Ramos (cell line): ENCODE measurements around the gene SCARF2.
"Not testable (repeated sequence)": the region's sequence is repeated elsewhere in the genome, so short reads cannot be mapped to it uniquely, and the experiment has no call there.

Experiments
- in situ Hi-C: fragments of 300-500 bp; cut with MboI; formaldehyde crosslinking; loops from one replicate; pipeline ENCODE4 v1.14.3; 2022; ENCODE audit warnings: low sequenced_read_pairs; ENCODE audit not compliant: unreplicated experiment

Gene SCARF2

GRCh38 chr22:20399866-20400605 is 37.6 kb downstream of the SCARF2 start:
- in situ Hi-C loops, result no loop called here

GRCh38 chr22:20398420-20398819 is 39.2 kb downstream of the SCARF2 start:
- in situ Hi-C loops, result no loop called here

- in situ Hi-C loops, result no loop called here
Observed at GRCh38 chr22:20397498-20397897, 40.1 kb downstream of the SCARF2 start.

- in situ Hi-C loops, result no loop called here
Observed at GRCh38 chr22:20396639-20397038, 41.0 kb downstream of the SCARF2 start.

GRCh38 chr22:20395907-20396287 is 41.7 kb downstream of the SCARF2 start:
- in situ Hi-C loops, result no loop called here

- in situ Hi-C loops, result no loop called here
Observed at GRCh38 chr22:20395181-20395906, 42.3 kb downstream of the SCARF2 start.

GRCh38 chr22:20393705-20394476 is 43.7 kb downstream of the SCARF2 start, which contains the start of gene ZNF74:
TSS of gene ZNF74 (plus strand) at chr22:20394151. CDS start at chr22:20394629, 478 bp downstream.
- in situ Hi-C loops, result no loop called here

- in situ Hi-C loops, result no loop called here
Observed at GRCh38 chr22:20392983-20393704, 44.5 kb downstream of the SCARF2 start.

- in situ Hi-C loops, result not testable (repeated sequence)
Observed at GRCh38 chr22:20392365-20392881, 45.2 kb downstream of the SCARF2 start.

GRCh38 chr22:20391222-20391621 is 46.4 kb downstream of the SCARF2 start:
- in situ Hi-C loops, result no loop called here

- in situ Hi-C loops, result no loop called here
Observed at GRCh38 chr22:20390394-20390907, 47.2 kb downstream of the SCARF2 start.

GRCh38 chr22:20389288-20389687 is 48.3 kb downstream of the SCARF2 start:
- in situ Hi-C loops, result no loop called here

- in situ Hi-C loops, result no loop called here
Observed at GRCh38 chr22:20388200-20388599, 49.4 kb downstream of the SCARF2 start.

GRCh38 chr22:20386972-20387371 is 50.7 kb downstream of the SCARF2 start:
- in situ Hi-C loops, result no loop called here

- in situ Hi-C loops, result no loop called here
Observed at GRCh38 chr22:20386336-20386735, 51.3 kb downstream of the SCARF2 start.

- in situ Hi-C loops, result no loop called here
Observed at GRCh38 chr22:20384865-20385264, 52.8 kb downstream of the SCARF2 start.

- in situ Hi-C loops, result no loop called here
Observed at GRCh38 chr22:20384171-20384570, 53.5 kb downstream of the SCARF2 start.

- in situ Hi-C loops, result no loop called here
Observed at GRCh38 chr22:20383538-20383937, 54.1 kb downstream of the SCARF2 start.

GRCh38 chr22:20380486-20380885 is 57.1 kb downstream of the SCARF2 start:
- in situ Hi-C loops, result no loop called here

GRCh38 chr22:20378684-20379083 is 58.9 kb downstream of the SCARF2 start:
- in situ Hi-C loops, result not testable (repeated sequence)
